ENCODE results near the gene SSUH2.

Gene SSUH2

DNA sequence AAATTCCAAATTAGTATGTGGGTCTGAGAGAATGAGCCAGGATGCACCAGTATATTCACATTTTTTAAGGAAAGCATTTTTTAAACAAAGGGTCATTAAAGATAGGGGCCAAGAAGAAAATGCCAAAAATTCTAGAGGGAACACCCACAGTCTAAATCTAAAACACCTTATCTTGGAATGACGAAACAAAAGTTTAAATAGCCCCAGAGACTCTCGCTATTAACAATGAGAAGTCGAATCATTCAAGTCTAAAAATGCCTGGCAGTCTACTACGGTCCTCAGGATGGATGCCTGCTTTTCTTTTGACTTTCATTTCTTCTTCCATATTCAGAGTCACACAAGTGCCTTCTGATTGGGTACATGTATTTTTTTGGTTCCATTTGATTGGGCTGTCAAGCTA lies 66.3 kb downstream of the SSUH2 start:
- DNase-seq = no peak

DNA sequence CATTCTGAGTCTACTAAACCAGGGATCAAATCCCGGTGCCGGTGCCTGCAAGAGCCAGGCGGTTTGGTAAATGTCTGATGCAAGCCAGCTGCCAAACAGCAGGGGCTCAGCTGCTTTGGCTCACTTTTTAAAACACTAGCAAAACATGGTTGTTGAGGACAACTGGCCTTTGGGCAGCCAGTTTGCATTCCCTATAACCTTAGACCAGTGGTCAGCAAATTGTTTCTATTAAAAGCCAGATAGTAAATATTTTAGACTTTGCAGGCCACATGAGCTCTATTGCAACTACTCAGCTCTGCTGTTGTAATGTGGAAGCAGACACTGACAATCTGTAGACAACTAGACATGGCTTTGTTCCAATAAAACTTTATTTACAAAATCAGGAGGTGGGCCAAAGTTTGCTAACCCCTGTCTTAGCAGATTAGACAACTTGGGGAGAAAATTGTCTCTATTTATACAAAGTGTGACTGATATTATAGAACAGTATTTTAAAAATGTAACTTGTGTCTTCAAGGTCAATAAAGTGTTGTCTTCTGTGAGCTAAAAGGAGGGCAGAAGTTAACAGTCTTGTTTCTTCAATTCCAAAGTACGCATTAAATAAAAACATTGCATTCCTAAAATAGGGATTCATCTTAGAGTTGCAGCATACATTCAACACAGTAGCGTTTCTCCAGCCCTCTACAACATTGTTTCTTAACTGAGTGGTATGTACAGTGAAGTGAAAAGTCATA lies 67.6 kb downstream of the SSUH2 start:
- no peak for DNase-seq

DNA sequence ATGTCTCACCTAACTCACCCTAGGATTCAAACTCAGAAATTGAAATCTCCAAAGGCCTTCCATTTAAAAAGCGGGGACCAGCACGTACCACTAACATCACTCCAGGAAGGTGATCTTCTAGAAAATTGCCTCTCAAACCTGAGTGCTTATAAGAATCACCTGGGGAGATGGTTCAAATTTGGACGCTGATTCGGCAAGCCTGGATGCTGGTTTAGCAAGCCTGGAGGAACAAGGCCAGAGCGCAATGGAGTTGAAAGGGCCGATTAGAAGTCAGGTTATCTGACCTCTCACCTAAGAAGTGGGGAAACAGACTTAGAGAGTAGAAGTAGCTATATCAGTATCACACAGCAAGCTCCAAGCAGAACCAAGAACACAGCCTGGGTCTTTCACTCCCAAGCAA lies 68.2 kb downstream of the SSUH2 start:
- DNase-seq = no peak

GRCh38 chr3:8575364-8576104 lies 69.1 kb downstream of the SSUH2 start:
- no peak for DNase-seq

DNA sequence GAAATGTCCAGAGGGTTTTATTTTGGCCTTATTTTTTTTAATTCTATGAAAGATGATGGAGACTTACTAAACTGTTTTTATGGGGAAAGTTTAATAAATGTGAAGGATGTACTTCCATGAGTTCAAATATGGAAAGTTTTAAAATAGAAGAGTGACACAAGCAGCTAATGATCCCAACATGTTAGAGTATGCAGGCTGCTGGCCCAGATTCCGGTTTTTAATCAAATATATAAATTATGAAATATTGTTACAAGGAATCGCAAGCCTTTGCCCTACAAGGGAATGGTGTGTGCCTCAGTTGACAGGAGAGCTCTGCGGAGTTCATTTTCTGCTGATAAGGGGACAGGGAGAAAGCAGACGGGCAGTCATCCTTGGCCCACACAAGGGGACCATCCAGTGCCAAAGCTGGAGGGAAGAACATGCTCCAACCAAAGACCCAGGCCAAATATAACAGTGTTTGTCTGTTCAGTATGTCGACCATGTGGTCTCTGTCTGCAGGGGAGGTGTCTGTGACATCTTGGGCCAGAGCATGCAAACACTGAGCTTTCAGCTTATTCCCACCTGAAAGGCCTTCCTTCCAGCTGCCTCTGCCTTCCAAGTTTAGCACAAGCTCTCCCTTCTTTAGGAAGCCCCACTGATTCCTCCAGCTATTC lies 69.8 kb downstream of the SSUH2 start:
- no peak for DNase-seq

GRCh38 chr3:8574040-8574669 lies 70.4 kb downstream of the SSUH2 start:
- DNase-seq = no peak

GRCh38 chr3:8573342-8573926 lies 71.2 kb downstream of the SSUH2 start:
- DNase-seq = no peak

DNA sequence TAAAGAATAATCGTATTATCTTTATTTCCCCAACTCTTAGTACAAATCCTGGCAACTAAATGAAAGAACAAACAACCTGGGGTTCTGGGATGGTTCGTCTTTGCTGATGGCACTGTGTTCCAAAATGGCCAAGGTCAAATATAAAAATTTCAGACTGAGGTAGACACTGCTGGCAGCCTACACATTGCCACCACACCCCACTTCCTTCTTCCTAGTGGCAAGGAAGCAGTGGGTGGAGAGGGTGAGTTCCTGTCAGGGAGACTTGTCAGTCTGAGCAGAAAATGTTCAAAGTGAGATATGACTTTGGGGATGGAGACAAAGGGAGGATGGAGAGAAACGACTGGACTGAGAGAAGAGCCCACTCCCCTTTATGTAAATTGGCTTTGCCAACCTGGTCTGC lies 73.3 kb downstream of the SSUH2 start:
- no peak for DNase-seq
